Measurements from ENCODE around the gene DLG2.

- TF ChIP-seq TAF1 (IDR thresholded peaks at IDR 0.05; ENCODE audit: low read depth, low read length): no peak
- no peak for TF ChIP-seq POLR2AphosphoS5 (IDR thresholded peaks at IDR 0.05; ENCODE audit: low read depth, low read length)
- no peak for TF ChIP-seq POLR2A (IDR thresholded peaks at IDR 0.05; ENCODE audit: low read depth, low read length)
- TF ChIP-seq SPI1 (IDR thresholded peaks at IDR 0.05; ENCODE audit: low read depth, low read length): no peak
- no peak for TF ChIP-seq PAX5 (IDR thresholded peaks at IDR 0.05; ENCODE audit: insufficient read depth, low read length, severe bottlenecking)
- TF ChIP-seq POU2F2 (IDR thresholded peaks at IDR 0.05; ENCODE audit: low read depth, low read length): no peak
These were observed 1882.4 kb downstream of the DLG2 start for GRCh38 chr11:83744620-83745192.

Measured in GM12891 (cell line).